Endometrium (tissue), 2 donors: ENCODE measurements around the gene GPR22.

ENCODE experiments used
- FAIRE-seq: peaks from 2 replicates; lab custom pipeline; 2012; peaks lifted over from hg19 to GRCh38; lab: Jason Lieb, UNC
- donor health status: control.
- donor health status: control.

Gene GPR22

GRCh38 chr7:107479303-107479702 is 9.4 kb downstream of the GPR22 start:
- FAIRE-seq, result no peak

GRCh38 chr7:107480932-107481331 is 11.1 kb downstream of the GPR22 start:
- FAIRE-seq, result no peak

- FAIRE-seq, result peak; percentile 43
These were observed 12.7 kb downstream of the GPR22 start for GRCh38 chr7:107482571-107482970.

GRCh38 chr7:107486041-107486440 is 16.2 kb downstream of the GPR22 start:
- FAIRE-seq, result no peak

- no peak for FAIRE-seq
These were observed 23.0 kb downstream of the GPR22 start for GRCh38 chr7:107492875-107493274.

- FAIRE-seq, result no peak
These were observed 24.5 kb downstream of the GPR22 start for GRCh38 chr7:107494315-107494751.

GRCh38 chr7:107494884-107495283 is 25.0 kb downstream of the GPR22 start:
- no peak for FAIRE-seq

GRCh38 chr7:107495516-107495915 is 25.7 kb downstream of the GPR22 start:
- FAIRE-seq, result no peak

- no peak for FAIRE-seq
These were observed 29.9 kb downstream of the GPR22 start for GRCh38 chr7:107499731-107500130.

- no peak for FAIRE-seq
These were observed 31.7 kb downstream of the GPR22 start for GRCh38 chr7:107501593-107501992.

- FAIRE-seq, result no peak
These were observed 32.3 kb downstream of the GPR22 start for GRCh38 chr7:107502154-107502553.

- FAIRE-seq, result no peak
These were observed 32.9 kb downstream of the GPR22 start for GRCh38 chr7:107502797-107503196.

GRCh38 chr7:107503687-107504086 is 33.8 kb downstream of the GPR22 start:
- no peak for FAIRE-seq

- FAIRE-seq, result no peak
These were observed 35.5 kb downstream of the GPR22 start for GRCh38 chr7:107505362-107505761.

- no peak for FAIRE-seq
These were observed 36.3 kb downstream of the GPR22 start for GRCh38 chr7:107505997-107506673.

- FAIRE-seq, result no peak
These were observed 37.0 kb downstream of the GPR22 start for GRCh38 chr7:107506674-107507339.
